RWPE1 (cell line): ENCODE data around the gene IGIP.

Experiments used
- CTCF ChIA-PET: fragments of 350-600 bp; sonication (Branson Sonifier 250); formaldehyde crosslinking; extraction: SDS; loops from one replicate; lab custom pipeline; 2021; lab: Yijun Ruan, JAX
- POLR2A ChIA-PET: fragments of 400-600 bp; formaldehyde crosslinking; extraction: SDS; loops from one replicate; lab custom pipeline; 2020; ENCODE audit warnings: antibody characterized with exemption; ENCODE audit not compliant: low non-redundant PET; lab: Yijun Ruan, JAX
- DNase-seq: peaks from one replicate; pipeline ENCODE4 v3.0.0; 2012; ENCODE audit warnings: low spot score
- H3K27ac ChIP-seq: fragments of 450-650 bp; 2 replicates; pipeline ENCODE4 v1.5.1; 2017
- TF ChIP-seq, protein P1 (sequence below): fragments of 450-650 bp; conservative IDR thresholded peaks from 2 replicates; pipeline ENCODE4 v1.5.1; 2017; ENCODE audit warnings: low read depth, mild to moderate bottlenecking

IGIP gene

DNA sequence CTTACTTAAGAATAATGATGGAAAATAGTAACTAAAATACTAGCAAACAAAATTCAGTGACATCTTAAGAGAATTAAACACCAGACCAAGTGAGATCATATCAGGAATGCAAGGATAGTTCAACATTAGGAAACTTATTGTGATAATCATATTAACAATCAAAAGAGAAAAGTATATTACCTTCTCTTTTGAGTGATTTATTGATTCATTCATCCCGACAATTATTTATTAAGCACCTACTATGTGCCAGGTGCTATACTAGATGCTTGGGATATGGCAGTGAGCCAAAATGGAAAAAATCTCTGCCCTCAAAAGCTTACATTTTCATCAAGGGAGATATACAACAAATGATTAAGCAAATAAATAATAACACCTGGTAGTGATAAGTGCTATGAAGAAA, 35.5 kb upstream of the IGIP start:
- DNase-seq: no peak
- TF ChIP-seq, protein P1, sequence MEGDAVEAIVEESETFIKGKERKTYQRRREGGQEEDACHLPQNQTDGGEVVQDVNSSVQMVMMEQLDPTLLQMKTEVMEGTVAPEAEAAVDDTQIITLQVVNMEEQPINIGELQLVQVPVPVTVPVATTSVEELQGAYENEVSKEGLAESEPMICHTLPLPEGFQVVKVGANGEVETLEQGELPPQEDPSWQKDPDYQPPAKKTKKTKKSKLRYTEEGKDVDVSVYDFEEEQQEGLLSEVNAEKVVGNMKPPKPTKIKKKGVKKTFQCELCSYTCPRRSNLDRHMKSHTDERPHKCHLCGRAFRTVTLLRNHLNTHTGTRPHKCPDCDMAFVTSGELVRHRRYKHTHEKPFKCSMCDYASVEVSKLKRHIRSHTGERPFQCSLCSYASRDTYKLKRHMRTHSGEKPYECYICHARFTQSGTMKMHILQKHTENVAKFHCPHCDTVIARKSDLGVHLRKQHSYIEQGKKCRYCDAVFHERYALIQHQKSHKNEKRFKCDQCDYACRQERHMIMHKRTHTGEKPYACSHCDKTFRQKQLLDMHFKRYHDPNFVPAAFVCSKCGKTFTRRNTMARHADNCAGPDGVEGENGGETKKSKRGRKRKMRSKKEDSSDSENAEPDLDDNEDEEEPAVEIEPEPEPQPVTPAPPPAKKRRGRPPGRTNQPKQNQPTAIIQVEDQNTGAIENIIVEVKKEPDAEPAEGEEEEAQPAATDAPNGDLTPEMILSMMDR: no peak
- H3K27ac ChIP-seq: no peak overlapping the region
- POLR2A ChIA-PET: no interaction called here
- CTCF ChIA-PET: no interaction called here

- no peak for DNase-seq
Measured at GRCh38 chr5:140093179-140093578, 32.6 kb upstream of the IGIP start.

GRCh38 chr5:140093866-140094265, 31.9 kb upstream of the IGIP start:
- TF ChIP-seq, protein P1: no peak
- no peak for DNase-seq
- no peak overlapping the region for H3K27ac ChIP-seq
- ChIA-PET CTCF (no interaction called here), POLR2A (no interaction called here)

More at GRCh38 chr5:140093179-140093578, 32.6 kb upstream of the IGIP start:
- CTCF ChIA-PET: interaction anchor here (0.6 to 1.3 kb wide), 2 partner anchors 17 to 468 kb away, joined by 4 read pairs; no protein-coding TSS in a partner anchor
- TF ChIP-seq, protein P1: no peak
- POLR2A ChIA-PET: no interaction called here
- no peak overlapping the region for H3K27ac ChIP-seq

GRCh38 chr5:140094889-140095288, 30.8 kb upstream of the IGIP start:
- CTCF ChIA-PET: no interaction called here
- no peak for DNase-seq
- POLR2A ChIA-PET: no interaction called here
- TF ChIP-seq, protein P1: no peak
- no peak overlapping the region for H3K27ac ChIP-seq

- TF ChIP-seq, protein P1: no peak
- POLR2A ChIA-PET: interaction anchor here (0.6 kb wide), 1 partner anchor 168 kb away, joined by 4 read pairs; no protein-coding TSS in a partner anchor
- no peak overlapping the region for H3K27ac ChIP-seq
- CTCF ChIA-PET: no interaction called here
- DNase-seq: no peak
Measured at GRCh38 chr5:140101179-140101578, 24.6 kb upstream of the IGIP start.

DNA sequence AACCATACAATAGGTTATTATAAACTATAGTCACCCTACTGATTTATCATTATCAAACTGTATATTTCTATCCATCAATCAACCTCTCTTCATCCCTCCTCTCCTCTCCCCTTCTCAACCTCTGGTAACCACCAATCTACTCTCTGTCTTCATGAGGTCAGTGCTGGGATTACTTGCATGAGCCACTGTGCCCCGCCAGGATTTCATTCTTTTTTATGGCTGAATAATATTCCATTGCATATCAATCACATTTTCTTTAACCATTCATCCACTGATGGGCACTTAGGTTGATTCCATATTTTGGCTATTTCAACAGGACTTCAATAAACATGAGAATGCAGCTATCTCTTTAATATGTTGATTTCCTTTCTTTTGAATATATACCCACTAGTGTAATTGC, 22.6 kb upstream of the IGIP start:
- TF ChIP-seq, protein P1: no peak
- DNase-seq: no peak
- POLR2A ChIA-PET: no interaction called here
- H3K27ac ChIP-seq: no peak overlapping the region
- CTCF ChIA-PET: no interaction called here
